NCI-H128 (cell line): Measurements from ENCODE around the gene CYB5RL.
"Not testable (repeated sequence)": the region's sequence is repeated elsewhere in the genome, so short reads cannot be mapped to it uniquely, and the experiment has no call there.

Source experiments
- DNase-seq: peaks from one replicate; lab custom pipeline; 2025; ENCODE audit not compliant: unreplicated experiment; lab: John Stamatoyannopoulos, UW

CYB5RL gene

DNA sequence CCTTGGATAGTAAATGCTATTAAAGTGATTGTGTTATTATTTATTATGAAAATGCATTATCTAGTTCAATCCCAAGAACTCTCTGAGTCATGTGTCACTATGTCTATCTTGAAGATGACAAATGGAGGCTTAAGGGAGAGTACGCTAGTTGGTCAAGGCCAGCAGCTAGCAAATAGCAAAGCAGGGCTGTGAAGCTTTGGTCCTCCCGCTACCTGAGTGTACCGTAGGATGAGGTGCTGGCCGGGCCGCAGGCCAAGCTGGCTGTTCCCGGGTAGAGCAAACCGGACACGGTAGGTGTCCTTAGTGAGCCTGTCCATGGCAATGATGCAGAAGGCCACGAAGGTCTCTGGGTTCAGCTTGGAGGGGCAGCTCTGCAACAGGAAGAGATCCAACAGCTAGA is 9.3 kb downstream of the CYB5RL start:
- no peak for DNase-seq

GRCh38 chr1:54188291-54188690 is 11.5 kb downstream of the CYB5RL start:
- no peak for DNase-seq

DNA sequence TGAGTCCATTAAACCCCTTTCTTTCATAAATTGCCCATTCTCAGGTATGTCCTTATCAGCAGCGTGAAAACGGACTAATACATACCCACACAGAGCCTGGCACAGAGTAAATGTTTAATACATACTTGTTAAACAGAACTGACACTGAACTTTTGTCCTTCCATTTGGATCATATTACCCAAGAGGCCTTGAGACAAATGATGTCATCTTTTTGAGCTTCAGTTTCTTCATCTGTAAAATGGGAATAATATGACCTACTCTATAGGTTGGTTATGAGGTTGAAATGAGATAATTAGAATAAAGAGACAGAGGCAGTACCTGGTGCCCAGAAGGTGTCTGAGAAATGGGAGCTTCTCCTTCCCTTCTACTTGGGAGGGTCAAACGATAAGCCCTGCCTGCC is 13.8 kb downstream of the CYB5RL start:
- DNase-seq: no peak

DNA sequence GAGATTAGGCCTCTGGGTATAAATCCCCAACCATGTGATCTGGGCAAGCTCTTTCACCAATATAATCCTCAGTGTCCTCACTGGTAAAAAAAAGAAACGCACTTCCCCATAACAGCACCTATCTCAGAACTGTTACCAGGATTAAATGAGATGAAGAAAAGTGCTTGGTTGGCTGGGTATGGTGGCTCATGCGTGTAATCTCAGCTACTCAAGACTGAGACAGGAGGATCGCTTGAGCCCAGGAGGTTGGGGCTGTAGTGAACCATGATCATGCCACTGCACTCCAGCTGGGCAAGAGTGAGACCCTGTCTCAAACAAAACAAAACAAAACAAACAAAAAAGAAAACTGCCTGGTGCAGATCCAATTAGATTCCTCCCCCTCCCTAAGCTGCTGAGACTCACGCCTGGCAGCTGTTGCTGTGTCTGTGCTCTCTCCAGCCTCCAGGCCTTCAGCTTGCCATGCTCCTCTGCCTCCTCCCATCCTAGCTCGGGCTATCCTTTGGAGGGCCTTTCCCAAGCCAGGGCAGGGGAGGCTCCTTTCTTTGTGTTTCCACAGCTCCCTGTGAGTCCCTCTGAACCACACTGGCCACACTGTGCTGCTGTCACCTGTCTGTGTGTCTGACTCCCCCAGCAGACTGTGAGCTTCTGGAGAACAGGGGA is 19.0 kb downstream of the CYB5RL start:
- DNase-seq: no peak

GRCh38 chr1:54178296-54179070 is 21.3 kb downstream of the CYB5RL start:
- DNase-seq: no peak

DNA sequence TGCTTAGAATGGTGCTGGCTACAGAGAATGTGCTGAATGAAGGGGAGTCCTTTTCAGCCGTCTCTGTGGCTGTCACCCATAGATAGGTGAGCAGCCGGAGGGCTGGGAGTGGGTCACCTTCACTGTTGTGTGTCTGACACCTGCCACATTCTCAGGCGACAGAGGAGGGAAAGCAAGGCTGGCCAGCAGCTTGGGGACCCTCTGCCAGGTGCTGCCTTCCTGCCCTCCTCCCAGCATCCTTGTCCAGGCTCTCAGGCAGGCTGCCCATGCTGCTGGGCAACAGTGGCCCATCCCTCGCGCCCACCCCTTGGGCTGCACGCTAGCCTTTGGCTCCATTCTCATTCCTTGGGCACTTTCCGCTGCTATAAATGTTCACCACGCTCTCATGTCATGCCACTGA is 22.1 kb downstream of the CYB5RL start:
- no peak for DNase-seq

GRCh38 chr1:54176621-54177327 is 23.1 kb downstream of the CYB5RL start:
- no peak for DNase-seq

- no peak for DNase-seq
Observed at GRCh38 chr1:54174106-54174505, 25.7 kb downstream of the CYB5RL start.

DNA sequence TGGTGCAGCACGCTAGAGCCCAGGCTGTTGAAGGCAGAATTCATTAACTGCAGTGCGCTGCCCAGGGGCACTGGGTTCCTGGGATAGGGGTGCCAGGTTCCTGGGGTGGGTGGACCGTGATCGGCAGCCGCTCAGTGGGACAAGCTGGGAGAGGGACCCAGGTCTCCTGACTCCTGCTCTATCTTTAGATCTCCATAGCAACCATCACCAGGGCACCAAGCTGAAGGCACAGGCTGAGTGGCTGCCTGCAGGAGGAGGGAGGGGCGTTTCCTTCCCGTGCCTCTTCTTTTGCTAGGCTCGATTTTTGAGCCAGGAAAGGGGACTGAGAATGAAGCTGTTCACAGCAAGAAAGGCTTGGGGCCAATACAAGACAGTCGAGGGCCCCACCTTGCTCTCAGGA is 26.1 kb downstream of the CYB5RL start:
- DNase-seq: no peak

- no peak for DNase-seq
Observed at GRCh38 chr1:54172614-54173599, 26.9 kb downstream of the CYB5RL start.

- no peak for DNase-seq
Observed at GRCh38 chr1:54171606-54172005, 28.2 kb downstream of the CYB5RL start.

GRCh38 chr1:54171016-54171415 is 28.8 kb downstream of the CYB5RL start:
- no peak for DNase-seq

GRCh38 chr1:54169068-54169467 is 30.8 kb downstream of the CYB5RL start:
- no peak for DNase-seq

DNA sequence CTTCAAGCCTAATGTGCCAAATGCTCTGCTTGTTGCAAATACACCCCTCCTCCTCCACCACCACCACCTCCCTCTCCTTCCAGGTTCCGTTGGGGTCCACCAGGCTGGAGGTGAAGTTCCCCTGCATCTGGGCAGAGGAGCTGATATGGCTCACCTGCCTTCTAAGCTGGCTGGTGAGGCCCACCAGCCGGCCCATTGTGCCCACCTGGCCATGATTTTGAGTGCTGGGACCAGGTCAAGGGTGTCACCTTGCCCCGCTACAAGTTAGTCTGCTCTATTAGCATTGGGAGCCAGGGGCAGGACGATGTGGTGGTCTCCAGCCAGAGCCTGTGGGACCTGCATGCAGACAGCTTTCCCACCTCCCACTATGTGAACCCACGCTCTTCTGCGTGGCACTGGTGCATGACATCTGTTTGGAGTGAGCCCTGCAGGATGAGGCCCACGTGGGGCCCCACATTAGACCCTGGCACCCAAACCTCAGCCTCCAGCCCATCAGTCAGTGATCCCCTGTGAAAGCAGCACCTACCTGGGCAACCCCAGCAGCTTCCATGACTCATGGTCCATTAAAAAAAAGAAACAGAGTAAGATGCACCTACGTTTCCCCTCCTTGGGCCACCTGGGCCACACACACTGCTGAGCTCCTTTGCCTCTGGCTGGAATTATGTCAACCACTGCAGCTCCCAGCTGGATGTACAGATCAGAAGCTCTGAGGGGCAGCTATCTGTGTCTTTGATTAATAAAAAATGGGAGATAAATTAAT is 31.4 kb downstream of the CYB5RL start:
- DNase-seq: no peak

DNA sequence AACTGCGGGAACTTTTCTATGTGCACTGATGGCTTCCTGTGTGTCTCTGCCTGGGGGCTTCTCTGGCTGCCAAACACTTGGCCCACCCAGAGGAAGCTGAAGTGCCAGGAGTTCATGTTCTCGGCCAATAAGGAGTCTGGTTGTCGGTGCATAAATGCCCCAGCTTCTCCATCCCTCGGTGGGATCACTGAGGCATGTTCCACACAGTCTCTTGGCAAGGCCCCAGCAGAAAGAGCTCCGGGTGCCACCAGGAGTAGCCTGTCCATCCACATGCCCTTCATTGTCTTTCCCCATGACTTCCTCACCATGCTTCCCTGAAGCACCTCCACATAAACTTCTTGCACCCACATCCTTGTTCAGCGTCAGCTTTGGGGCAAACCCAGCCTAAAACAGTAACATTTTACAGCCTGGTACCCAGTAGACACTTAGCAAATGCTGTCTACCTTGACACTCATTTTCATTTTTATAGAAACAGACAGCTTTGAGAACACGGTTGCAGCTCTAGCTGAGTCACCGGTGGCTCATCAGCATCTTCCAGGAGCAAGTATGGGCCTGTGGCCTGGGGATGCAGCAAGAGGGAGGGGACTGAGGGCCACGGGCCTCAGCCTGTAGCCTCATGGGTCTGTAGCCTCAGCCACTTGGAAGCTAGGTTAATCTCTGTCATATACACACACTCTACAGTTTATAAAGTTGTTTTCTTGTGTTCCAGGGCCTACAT is 32.2 kb downstream of the CYB5RL start:
- no peak for DNase-seq

DNA sequence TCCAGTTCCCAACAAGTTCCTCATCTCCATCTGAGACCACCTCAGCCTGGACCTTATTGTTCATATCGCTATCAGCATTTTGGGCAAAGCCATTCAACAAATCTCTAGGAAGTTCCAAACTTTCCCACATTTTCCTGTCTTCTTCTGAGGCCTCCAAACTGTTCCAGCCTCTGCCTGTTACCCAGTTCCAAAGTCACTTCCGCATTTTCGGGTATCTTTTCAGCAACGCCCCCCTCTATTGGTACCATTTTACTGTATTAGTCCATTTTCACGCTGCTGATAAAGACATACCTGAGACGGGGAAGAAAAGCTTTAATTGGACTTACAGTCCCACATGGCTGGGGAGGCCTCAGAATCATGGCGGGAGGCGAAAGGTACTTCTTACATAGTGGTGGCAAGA is 33.5 kb downstream of the CYB5RL start:
- not testable (repeated sequence) for DNase-seq

DNA sequence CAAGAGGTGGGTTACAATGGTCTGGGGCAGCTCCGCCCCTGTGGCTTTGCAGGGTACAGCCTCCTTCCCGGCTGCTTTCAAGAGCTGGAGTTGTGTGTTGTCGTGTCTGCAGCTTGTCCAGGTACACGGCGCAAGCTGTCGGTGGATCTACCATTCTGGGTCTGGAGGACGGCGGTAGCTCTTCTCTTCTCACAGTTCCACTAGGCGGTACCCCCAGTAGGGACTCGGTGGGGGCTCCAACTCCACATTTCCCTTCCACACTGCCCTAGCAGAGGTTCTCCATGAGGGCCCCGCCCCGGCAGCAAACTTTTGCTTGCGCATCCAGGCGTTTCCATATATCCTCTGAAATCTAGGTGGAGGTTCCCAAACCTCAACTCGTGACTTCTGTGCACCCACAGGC is 34.7 kb downstream of the CYB5RL start:
- DNase-seq: no peak

DNA sequence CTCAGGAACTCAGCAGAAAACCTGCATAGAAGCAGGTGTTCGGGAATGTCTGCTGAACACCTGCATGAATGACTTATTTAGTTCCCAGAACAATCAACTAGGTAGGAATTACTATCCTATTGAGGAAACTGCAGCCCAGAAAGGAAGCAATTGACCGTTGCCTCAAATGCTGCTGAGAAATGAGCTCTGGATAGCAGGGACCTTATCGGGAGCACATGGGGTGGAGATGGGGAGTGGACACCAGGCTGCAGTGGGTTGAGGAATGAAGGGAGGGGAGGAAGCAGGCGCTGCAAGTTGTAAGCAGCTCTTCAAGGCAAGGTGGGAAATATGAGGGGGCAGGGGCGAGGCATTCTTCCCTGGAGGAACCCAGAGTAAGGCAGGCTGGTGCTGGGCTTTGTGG is 36.3 kb downstream of the CYB5RL start:
- no peak for DNase-seq

DNA sequence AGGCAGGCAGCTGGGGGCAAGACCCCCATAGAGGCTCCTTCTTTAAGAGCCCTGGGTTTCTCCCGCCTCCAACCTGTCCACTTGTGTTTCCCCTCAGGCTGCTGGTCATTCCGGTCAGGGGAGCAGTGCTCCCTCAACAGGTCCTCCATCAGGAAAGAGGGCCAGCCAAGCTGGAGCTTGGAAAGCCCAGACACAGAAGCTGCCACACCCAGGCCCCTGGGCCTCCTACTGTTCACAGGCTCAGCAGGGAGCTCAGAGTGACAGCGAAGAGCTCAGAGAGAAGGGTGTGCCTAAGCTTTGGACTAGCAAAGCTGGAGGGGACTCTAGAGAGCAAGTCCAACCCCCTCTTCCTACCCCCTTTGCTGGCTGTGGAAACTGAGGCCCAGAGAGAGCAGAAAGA is 36.8 kb downstream of the CYB5RL start:
- DNase-seq: no peak
